ENCODE data around the gene CFAP46.

DNA sequence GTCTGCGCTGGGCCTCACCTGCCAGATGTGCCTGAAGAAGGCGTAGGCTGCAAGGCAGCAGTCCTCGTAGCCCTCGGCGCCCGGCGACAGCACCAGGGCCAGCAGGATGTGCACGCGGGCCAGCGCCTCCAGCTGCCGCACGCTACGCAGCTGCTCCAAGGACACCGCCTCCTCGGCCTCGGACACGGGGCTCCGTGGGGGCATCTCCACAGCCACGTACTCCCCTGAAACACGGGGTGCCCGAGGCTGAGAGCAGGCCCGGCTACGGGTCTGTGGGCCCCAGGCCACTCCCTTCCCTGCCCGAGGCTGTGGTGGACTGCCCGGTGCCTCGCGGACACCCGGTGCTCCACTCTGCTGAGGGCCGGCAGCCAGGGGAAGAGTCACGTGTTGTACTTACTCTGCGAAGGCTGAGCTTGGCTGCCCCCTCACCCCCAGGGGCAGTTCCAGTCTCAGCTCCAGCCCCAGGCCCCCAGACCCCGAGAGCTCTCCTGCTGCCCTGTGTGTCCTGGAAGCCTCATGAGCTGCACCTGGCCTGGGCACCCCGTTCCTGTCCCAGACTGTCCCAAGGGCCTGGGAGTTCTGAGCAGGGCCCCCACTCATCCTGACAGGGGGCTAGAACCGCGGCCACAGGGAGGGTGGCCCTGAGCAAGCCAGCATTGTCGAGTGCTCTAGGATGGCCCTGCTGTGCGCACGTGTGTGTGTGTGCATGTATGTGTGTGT lies 62.8 kb downstream of the CFAP46 start:
- no peak for TF ChIP-seq EZH2 (IDR thresholded peaks at IDR 0.05; ENCODE audit: borderline replicate concordance, low read depth, low read length, severe bottlenecking)
- TF ChIP-seq, protein P1, sequence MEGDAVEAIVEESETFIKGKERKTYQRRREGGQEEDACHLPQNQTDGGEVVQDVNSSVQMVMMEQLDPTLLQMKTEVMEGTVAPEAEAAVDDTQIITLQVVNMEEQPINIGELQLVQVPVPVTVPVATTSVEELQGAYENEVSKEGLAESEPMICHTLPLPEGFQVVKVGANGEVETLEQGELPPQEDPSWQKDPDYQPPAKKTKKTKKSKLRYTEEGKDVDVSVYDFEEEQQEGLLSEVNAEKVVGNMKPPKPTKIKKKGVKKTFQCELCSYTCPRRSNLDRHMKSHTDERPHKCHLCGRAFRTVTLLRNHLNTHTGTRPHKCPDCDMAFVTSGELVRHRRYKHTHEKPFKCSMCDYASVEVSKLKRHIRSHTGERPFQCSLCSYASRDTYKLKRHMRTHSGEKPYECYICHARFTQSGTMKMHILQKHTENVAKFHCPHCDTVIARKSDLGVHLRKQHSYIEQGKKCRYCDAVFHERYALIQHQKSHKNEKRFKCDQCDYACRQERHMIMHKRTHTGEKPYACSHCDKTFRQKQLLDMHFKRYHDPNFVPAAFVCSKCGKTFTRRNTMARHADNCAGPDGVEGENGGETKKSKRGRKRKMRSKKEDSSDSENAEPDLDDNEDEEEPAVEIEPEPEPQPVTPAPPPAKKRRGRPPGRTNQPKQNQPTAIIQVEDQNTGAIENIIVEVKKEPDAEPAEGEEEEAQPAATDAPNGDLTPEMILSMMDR (IDR thresholded peaks at IDR 0.05; ENCODE audit: borderline replicate concordance, extremely low read depth, low read length, poor library complexity, severe bottlenecking): no peak
